ENCODE results near the gene ADAM30.

Gene ADAM30

GRCh38 chr1:119920104-119920968, 24.0 kb upstream of the ADAM30 start:
- H3K27ac ChIP-seq (ENCODE audit: low read depth, low read length) = peak overlapping the region; percentile 9
- H3K56ac ChIP-seq (ENCODE audit: low read length) = no peak overlapping the region
- no peaks in the 10 kb centered on the region for H3K79me2 ChIP-seq (ENCODE audit: control insufficient read depth, insufficient read depth, low read length)
- no peak overlapping the region for H3K23ac ChIP-seq (ENCODE audit: low read length)
- no peak overlapping the region for H3K4me3 ChIP-seq (ENCODE audit: low read length)
- peak; percentile 83 for DNase-seq
- H3K4me2 ChIP-seq (ENCODE audit: low read length) = no peak overlapping the region
- no peak overlapping the region for H2BK120ac ChIP-seq (ENCODE audit: low read depth, low read length)
- no peak overlapping the region for H4K8ac ChIP-seq (ENCODE audit: low read depth, low read length)
- no peaks in the 10 kb centered on the region for H3K79me1 ChIP-seq (ENCODE audit: low read length)
- no peak overlapping the region for H2BK15ac ChIP-seq (replicated peaks; ENCODE audit: low read depth)
- no peak overlapping the region for H3K9ac ChIP-seq (ENCODE audit: low read length)
- peaks cover 3% of the 10 kb centered on the region for H3K4me1 ChIP-seq (ENCODE audit: control insufficient read depth, low read depth, low read length)
- H2AK5ac ChIP-seq (ENCODE audit: low read length) = no peak overlapping the region
- no peak overlapping the region for H3K18ac ChIP-seq (ENCODE audit: low read length)
- H3K27me3 ChIP-seq (ENCODE audit: insufficient read depth, low read length, poor library complexity) = no peaks in the 10 kb centered on the region
- no peak overlapping the region for H4K5ac ChIP-seq (ENCODE audit: low read length)
- H3K36me3 ChIP-seq (ENCODE audit: control insufficient read depth, insufficient read depth, low read length) = peaks cover 5% of the 10 kb centered on the region
- H3K4ac ChIP-seq (ENCODE audit: low read depth, low read length) = no peak overlapping the region
- no CpG with 5 or more reads among the region's 8 CpGs for WGBS (ENCODE audit: extremely low coverage, insufficient coverage, low lambda C conversion rate)
- no peak overlapping the region for H2BK5ac ChIP-seq (ENCODE audit: low read length)

GRCh38 chr1:119919241-119919640, 22.9 kb upstream of the ADAM30 start:
- Histone ChIP-seq H3K4me1 (ENCODE audit: control insufficient read depth, low read depth, low read length) (peaks cover 3% of the 10 kb centered on the region), H3K79me2 (ENCODE audit: control insufficient read depth, insufficient read depth, low read length) (no peaks in the 10 kb centered on the region), H3K4me3 (ENCODE audit: low read length) (no peak overlapping the region), H3K4me2 (ENCODE audit: low read length) (no peak overlapping the region), H3K4ac (ENCODE audit: low read depth, low read length) (no peak overlapping the region), H2BK5ac (ENCODE audit: low read length) (no peak overlapping the region), H3K27ac (ENCODE audit: low read depth, low read length) (no peak overlapping the region), H2AK5ac (ENCODE audit: low read length) (no peak overlapping the region), H3K23ac (ENCODE audit: low read length) (no peak overlapping the region), H3K56ac (ENCODE audit: low read length) (no peak overlapping the region), H4K8ac (ENCODE audit: low read depth, low read length) (no peak overlapping the region), H2BK120ac (ENCODE audit: low read depth, low read length) (no peak overlapping the region), H4K5ac (ENCODE audit: low read length) (no peak overlapping the region), H3K79me1 (ENCODE audit: low read length) (no peaks in the 10 kb centered on the region), H3K18ac (ENCODE audit: low read length) (no peak overlapping the region), H3K9ac (ENCODE audit: low read length) (no peak overlapping the region), H2BK15ac (replicated peaks; ENCODE audit: low read depth) (no peak overlapping the region), H3K27me3 (ENCODE audit: insufficient read depth, low read length, poor library complexity) (no peaks in the 10 kb centered on the region), H3K36me3 (ENCODE audit: control insufficient read depth, insufficient read depth, low read length) (peaks cover 5% of the 10 kb centered on the region)
- no CpG with 5 or more reads among the region's 7 CpGs for WGBS (ENCODE audit: extremely low coverage, insufficient coverage, low lambda C conversion rate)
- no peak for DNase-seq

GRCh38 chr1:119918301-119918700, 22.0 kb upstream of the ADAM30 start:
- Histone ChIP-seq H2BK120ac (ENCODE audit: low read depth, low read length) (no peak overlapping the region), H3K18ac (ENCODE audit: low read length) (no peak overlapping the region), H3K4me2 (ENCODE audit: low read length) (no peak overlapping the region), H2BK5ac (ENCODE audit: low read length) (no peak overlapping the region), H4K8ac (ENCODE audit: low read depth, low read length) (no peak overlapping the region), H3K56ac (ENCODE audit: low read length) (no peak overlapping the region), H2BK15ac (replicated peaks; ENCODE audit: low read depth) (no peak overlapping the region), H3K27me3 (ENCODE audit: insufficient read depth, low read length, poor library complexity) (no peaks in the 10 kb centered on the region), H3K79me1 (ENCODE audit: low read length) (no peaks in the 10 kb centered on the region), H3K36me3 (ENCODE audit: control insufficient read depth, insufficient read depth, low read length) (peaks cover 5% of the 10 kb centered on the region), H3K4ac (ENCODE audit: low read depth, low read length) (no peak overlapping the region), H3K9ac (ENCODE audit: low read length) (no peak overlapping the region), H3K4me3 (ENCODE audit: low read length) (no peak overlapping the region), H3K79me2 (ENCODE audit: control insufficient read depth, insufficient read depth, low read length) (no peaks in the 10 kb centered on the region), H3K27ac (ENCODE audit: low read depth, low read length) (no peak overlapping the region), H3K23ac (ENCODE audit: low read length) (no peak overlapping the region), H3K4me1 (ENCODE audit: control insufficient read depth, low read depth, low read length) (peaks cover 3% of the 10 kb centered on the region), H4K5ac (ENCODE audit: low read length) (no peak overlapping the region), H2AK5ac (ENCODE audit: low read length) (no peak overlapping the region)
- no CpG with 5 or more reads among the region's 7 CpGs for WGBS (ENCODE audit: extremely low coverage, insufficient coverage, low lambda C conversion rate)
- no peak for DNase-seq

GRCh38 chr1:119917304-119918055, 21.2 kb upstream of the ADAM30 start:
- peaks cover 5% of the 10 kb centered on the region for H3K36me3 ChIP-seq (ENCODE audit: control insufficient read depth, insufficient read depth, low read length)
- no peak overlapping the region for H3K56ac ChIP-seq (ENCODE audit: low read length)
- H3K4me3 ChIP-seq (ENCODE audit: low read length) = no peak overlapping the region
- no peak overlapping the region for H3K4me2 ChIP-seq (ENCODE audit: low read length)
- no peak overlapping the region for H3K18ac ChIP-seq (ENCODE audit: low read length)
- no peaks in the 10 kb centered on the region for H3K79me1 ChIP-seq (ENCODE audit: low read length)
- H4K5ac ChIP-seq (ENCODE audit: low read length) = no peak overlapping the region
- no peak overlapping the region for H3K9ac ChIP-seq (ENCODE audit: low read length)
- H3K27ac ChIP-seq (ENCODE audit: low read depth, low read length) = no peak overlapping the region
- H2AK5ac ChIP-seq (ENCODE audit: low read length) = no peak overlapping the region
- WGBS (ENCODE audit: extremely low coverage, insufficient coverage, low lambda C conversion rate) = no CpG with 5 or more reads among the region's 5 CpGs
- no peak overlapping the region for H2BK120ac ChIP-seq (ENCODE audit: low read depth, low read length)
- H3K4ac ChIP-seq (ENCODE audit: low read depth, low read length) = no peak overlapping the region
- H3K23ac ChIP-seq (ENCODE audit: low read length) = no peak overlapping the region
- no peak overlapping the region for H4K8ac ChIP-seq (ENCODE audit: low read depth, low read length)
- no peaks in the 10 kb centered on the region for H3K27me3 ChIP-seq (ENCODE audit: insufficient read depth, low read length, poor library complexity)
- DNase-seq = no peak
- H2BK5ac ChIP-seq (ENCODE audit: low read length) = no peak overlapping the region
- H2BK15ac ChIP-seq (replicated peaks; ENCODE audit: low read depth) = no peak overlapping the region
- H3K4me1 ChIP-seq (ENCODE audit: control insufficient read depth, low read depth, low read length) = peaks cover 3% of the 10 kb centered on the region
- no peaks in the 10 kb centered on the region for H3K79me2 ChIP-seq (ENCODE audit: control insufficient read depth, insufficient read depth, low read length)

GRCh38 chr1:119915517-119915916, 19.2 kb upstream of the ADAM30 start:
- Histone ChIP-seq H3K4me2 (ENCODE audit: low read length) (no peak overlapping the region), H3K79me1 (ENCODE audit: low read length) (no peaks in the 10 kb centered on the region), H3K56ac (ENCODE audit: low read length) (no peak overlapping the region), H4K8ac (ENCODE audit: low read depth, low read length) (no peak overlapping the region), H3K4me3 (ENCODE audit: low read length) (no peak overlapping the region), H2BK5ac (ENCODE audit: low read length) (no peak overlapping the region), H4K5ac (ENCODE audit: low read length) (no peak overlapping the region), H3K79me2 (ENCODE audit: control insufficient read depth, insufficient read depth, low read length) (no peaks in the 10 kb centered on the region), H3K18ac (ENCODE audit: low read length) (no peak overlapping the region), H3K9ac (ENCODE audit: low read length) (no peak overlapping the region), H3K4ac (ENCODE audit: low read depth, low read length) (no peak overlapping the region), H2BK120ac (ENCODE audit: low read depth, low read length) (no peak overlapping the region), H3K36me3 (ENCODE audit: control insufficient read depth, insufficient read depth, low read length) (peaks cover 5% of the 10 kb centered on the region), H2AK5ac (ENCODE audit: low read length) (no peak overlapping the region), H3K23ac (ENCODE audit: low read length) (no peak overlapping the region), H3K27ac (ENCODE audit: low read depth, low read length) (no peak overlapping the region), H3K4me1 (ENCODE audit: control insufficient read depth, low read depth, low read length) (peaks cover 5% of the 10 kb centered on the region), H2BK15ac (replicated peaks; ENCODE audit: low read depth) (no peak overlapping the region), H3K27me3 (ENCODE audit: insufficient read depth, low read length, poor library complexity) (no peaks in the 10 kb centered on the region)
- WGBS (ENCODE audit: extremely low coverage, insufficient coverage, low lambda C conversion rate) = no CpG with 5 or more reads among the region's 6 CpGs
- no peak for DNase-seq
